Gastroesophageal sphincter (tissue), 3 donors: ENCODE results near the gene PPP2R5E.

Experiments
- CTCF ChIP-seq, 4 experiments: fragments of 200-600 bp in 2 of 4; fragments of 450-650 bp in 2 of 4; sonication (generic) in 1 of 4; IDR thresholded peaks; one replicate each; pipeline ENCODE4 v1.5.1; 2017 to 2019; ENCODE audit warnings: antibody characterized with exemption in 4 of 4, mild to moderate bottlenecking in 2 of 4, moderate library complexity in 2 of 4
- POLR2AphosphoS5 ChIP-seq: sonication (generic); formaldehyde crosslinking; IDR thresholded peaks from one replicate; pipeline ENCODE4 v1.6.1; 2017; ENCODE audit warnings: antibody characterized with exemption

GRCh38 chr14:63544591-63545299 lies 1.6 kb upstream of the PPP2R5E start:
- TF ChIP-seq CTCF (IDR thresholded peaks at IDR 0.05) (peak in 3 of 4 experiments; percentile 43 to 59 (median 48)), POLR2AphosphoS5 (no peak)
